ENCODE measurements around the gene TP73. TPM values are rescaled to one million over a fixed set of nuclear protein-coding genes. Genes with fewer than 3 reads are reported as not detected.

TP73 gene
- total RNA-seq, 1 donor from 2014 or later: not detected

DNA sequence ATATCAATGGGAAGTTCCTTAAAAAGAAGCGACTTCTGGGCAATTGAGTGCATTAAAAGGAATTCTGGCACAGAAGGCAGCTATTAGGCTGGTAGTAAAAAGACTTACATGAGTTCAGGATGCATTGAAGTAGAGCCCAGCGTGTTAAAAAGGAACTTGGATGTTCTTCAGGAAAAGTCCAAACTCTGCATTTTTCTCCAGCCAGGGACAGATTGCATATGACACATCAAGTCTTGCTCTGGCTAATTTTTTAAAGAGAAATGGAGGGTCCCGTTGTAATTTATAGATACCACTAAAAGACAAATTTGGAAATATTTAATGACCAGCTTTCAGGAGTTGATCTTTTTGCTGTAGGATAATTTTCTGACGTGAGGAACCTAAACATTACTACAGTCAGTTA lies 26.3 kb upstream of the TP73 start:
- H3K36me3 ChIP-seq (ENCODE audit: control insufficient read depth in 3 of 3, insufficient read depth in 3 of 3, low read length in 3 of 3): peaks cover 34 to 37% (median 36%) of the 10 kb centered on the region in 3 donors
- H3K27me3 ChIP-seq (ENCODE audit: control insufficient read depth in 3 of 3, insufficient read depth in 3 of 3, low read length in 3 of 3): no peaks in the 10 kb centered on the region
- H3K4me1 ChIP-seq (ENCODE audit: control insufficient read depth in 3 of 3, insufficient read depth in 3 of 3, low read length in 3 of 3): peaks cover 24% of the 10 kb centered on the region in 3 donors
- H3K4me3 ChIP-seq (ENCODE audit: low read length in 3 of 3): peak overlapping the region; percentile 27 to 96 (median 77)
- H3K9ac ChIP-seq (ENCODE audit: low read depth in 1 of 3, low read length in 3 of 3): peak overlapping the region in 1 of 3 donors; percentile 88
- no peak overlapping the region for H3K27ac ChIP-seq (ENCODE audit: low read depth, low read length)
- no peaks in the 10 kb centered on the region for H3K9me3 ChIP-seq (ENCODE audit: control insufficient read depth in 3 of 3, low read length in 3 of 3)

DNA sequence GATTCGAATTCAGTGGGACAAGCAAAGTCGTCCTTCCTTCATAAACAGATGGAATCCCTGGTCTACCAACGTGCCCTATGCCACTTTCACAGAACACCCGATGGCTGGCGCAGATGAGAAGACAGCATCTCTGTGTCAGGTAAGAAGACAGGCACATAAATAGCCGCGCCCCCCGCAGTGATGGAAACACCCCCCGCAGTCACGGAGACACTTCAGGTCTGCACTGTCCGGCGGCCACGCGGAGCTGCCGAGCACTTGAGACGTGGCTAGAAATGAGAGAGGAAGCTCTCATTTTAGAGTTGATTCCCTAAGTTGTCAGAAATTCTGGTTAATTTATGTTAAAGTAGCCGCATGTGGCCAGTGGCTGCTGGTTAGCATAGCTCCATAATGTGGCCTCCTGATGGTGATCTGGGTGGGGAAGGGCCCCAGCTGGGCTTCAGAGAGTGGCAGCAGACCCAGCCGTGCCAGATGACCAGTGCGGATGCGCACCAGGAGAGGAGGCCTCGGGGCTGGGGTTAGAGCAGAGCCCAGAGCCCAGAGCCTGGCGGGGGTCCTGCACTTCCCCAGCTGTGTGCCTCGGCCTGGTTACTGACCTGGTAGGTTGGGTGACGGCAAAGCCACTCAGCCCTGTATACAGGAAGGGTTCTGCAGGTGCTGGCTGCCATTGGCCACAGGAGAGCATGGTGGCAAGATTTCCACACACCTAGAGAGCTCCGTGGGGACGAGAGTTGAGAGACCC lies 24.6 kb upstream of the TP73 start:
- Histone ChIP-seq H3K9ac (ENCODE audit: low read depth in 1 of 3, low read length in 3 of 3) (no peak overlapping the region), H3K27me3 (ENCODE audit: control insufficient read depth in 3 of 3, insufficient read depth in 3 of 3, low read length in 3 of 3) (no peaks in the 10 kb centered on the region), H3K4me3 (ENCODE audit: low read length in 3 of 3) (no peak overlapping the region), H3K9me3 (ENCODE audit: control insufficient read depth in 3 of 3, low read length in 3 of 3) (no peaks in the 10 kb centered on the region), H3K4me1 (ENCODE audit: control insufficient read depth in 3 of 3, insufficient read depth in 3 of 3, low read length in 3 of 3) (peaks cover 21 to 23% (median 22%) of the 10 kb centered on the region in 3 donors), H3K36me3 (ENCODE audit: control insufficient read depth in 3 of 3, insufficient read depth in 3 of 3, low read length in 3 of 3) (peaks cover 48 to 49% (median 48%) of the 10 kb centered on the region in 3 donors), H3K27ac (ENCODE audit: low read depth, low read length) (no peak overlapping the region)

DNA sequence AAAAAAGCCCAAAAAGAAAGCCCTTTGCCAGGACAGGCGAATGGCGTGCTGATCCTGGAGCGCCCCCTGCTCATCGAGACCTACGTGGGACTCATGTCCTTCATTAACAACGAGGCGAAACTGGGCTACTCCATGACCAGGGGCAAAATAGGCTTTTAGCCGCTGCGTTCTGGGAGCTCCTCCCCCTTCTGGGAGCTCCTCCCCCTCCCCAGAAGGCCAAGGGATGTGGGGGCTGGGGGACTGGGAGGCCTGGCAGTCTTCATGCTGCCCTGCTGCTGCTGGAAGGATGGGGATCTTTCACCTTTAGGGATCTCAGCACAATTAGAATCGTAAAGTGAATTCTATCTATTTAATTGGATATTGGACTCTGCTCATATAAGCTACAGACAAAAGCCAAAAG lies 23.9 kb upstream of the TP73 start:
- no peak overlapping the region for H3K9ac ChIP-seq (ENCODE audit: low read depth in 1 of 3, low read length in 3 of 3)
- H3K4me3 ChIP-seq (ENCODE audit: low read length in 3 of 3): no peak overlapping the region
- no peak overlapping the region for H3K27ac ChIP-seq (ENCODE audit: low read depth, low read length)
- H3K9me3 ChIP-seq (ENCODE audit: control insufficient read depth in 3 of 3, low read length in 3 of 3): no peaks in the 10 kb centered on the region
- H3K4me1 ChIP-seq (ENCODE audit: control insufficient read depth in 3 of 3, insufficient read depth in 3 of 3, low read length in 3 of 3): peaks cover 14 to 15% (median 14%) of the 10 kb centered on the region in 3 donors
- H3K27me3 ChIP-seq (ENCODE audit: control insufficient read depth in 3 of 3, insufficient read depth in 3 of 3, low read length in 3 of 3): no peaks in the 10 kb centered on the region
- peaks cover 50 to 51% (median 51%) of the 10 kb centered on the region in 3 donors for H3K36me3 ChIP-seq (ENCODE audit: control insufficient read depth in 3 of 3, insufficient read depth in 3 of 3, low read length in 3 of 3)

DNA sequence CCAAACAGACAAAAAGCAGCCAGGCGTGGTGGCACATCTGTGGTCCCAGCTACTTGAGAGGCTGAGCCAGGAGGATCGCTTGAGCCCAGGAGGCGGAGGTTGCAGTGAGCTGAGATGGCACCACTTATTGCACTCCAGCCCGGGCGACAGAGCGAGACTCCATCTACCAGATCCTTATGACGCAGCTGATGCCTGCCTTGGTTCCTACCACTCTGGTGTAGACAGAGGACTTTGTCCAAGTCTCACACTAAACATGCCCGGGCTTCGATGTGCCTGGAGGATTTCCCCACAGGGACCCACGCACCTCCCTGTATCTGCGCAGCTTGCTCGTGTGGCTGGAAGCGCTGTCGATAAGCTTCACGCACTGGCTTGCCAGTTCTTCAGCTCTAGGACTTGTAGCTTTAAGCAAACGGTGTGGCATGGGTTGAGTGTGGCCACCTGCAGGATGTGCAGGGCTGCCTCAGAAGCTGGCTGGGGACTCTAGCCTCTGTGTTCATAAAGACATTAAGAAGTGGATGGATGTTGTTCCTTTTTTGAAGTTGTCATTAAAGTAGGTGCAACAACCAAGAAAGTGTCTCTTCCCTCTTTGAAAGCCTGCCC lies 22.7 kb upstream of the TP73 start:
- Histone ChIP-seq H3K4me1 (ENCODE audit: control insufficient read depth in 3 of 3, insufficient read depth in 3 of 3, low read length in 3 of 3) (peaks cover 7 to 8% (median 8%) of the 10 kb centered on the region in 3 donors), H3K9me3 (ENCODE audit: control insufficient read depth in 3 of 3, low read length in 3 of 3) (no peaks in the 10 kb centered on the region), H3K9ac (ENCODE audit: low read depth in 1 of 3, low read length in 3 of 3) (no peak overlapping the region), H3K27ac (ENCODE audit: low read depth, low read length) (no peak overlapping the region), H3K27me3 (ENCODE audit: control insufficient read depth in 3 of 3, insufficient read depth in 3 of 3, low read length in 3 of 3) (no peaks in the 10 kb centered on the region), H3K4me3 (ENCODE audit: low read length in 3 of 3) (no peak overlapping the region), H3K36me3 (ENCODE audit: control insufficient read depth in 3 of 3, insufficient read depth in 3 of 3, low read length in 3 of 3) (peaks cover 59 to 62% (median 61%) of the 10 kb centered on the region in 3 donors)

DNA sequence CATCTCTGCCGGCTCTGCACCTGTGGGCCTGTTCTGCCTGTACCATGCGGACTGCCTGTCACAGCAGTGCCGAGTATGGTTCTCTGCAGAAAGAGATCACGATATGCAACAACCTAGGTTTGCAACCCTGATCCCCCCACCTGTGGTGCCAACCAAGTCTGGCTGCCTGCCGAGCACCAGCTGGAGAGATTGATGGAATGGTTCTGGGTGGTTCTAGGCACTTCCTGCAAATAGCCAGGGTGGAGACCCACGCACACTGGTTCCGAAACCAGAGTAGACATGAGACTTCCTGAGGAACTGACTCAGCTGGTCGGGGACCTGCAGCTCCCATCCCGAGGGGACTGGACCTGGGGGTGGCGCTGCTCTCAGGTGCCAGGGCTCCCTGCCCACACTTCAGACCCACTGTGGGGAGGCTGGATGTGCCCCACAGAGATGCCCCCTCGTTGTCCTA lies 22.1 kb upstream of the TP73 start:
- no peak overlapping the region for H3K27ac ChIP-seq (ENCODE audit: low read depth, low read length)
- H3K4me1 ChIP-seq (ENCODE audit: control insufficient read depth in 3 of 3, insufficient read depth in 3 of 3, low read length in 3 of 3): peaks cover 7 to 8% (median 8%) of the 10 kb centered on the region in 3 donors
- peaks cover 64 to 68% (median 67%) of the 10 kb centered on the region in 3 donors for H3K36me3 ChIP-seq (ENCODE audit: control insufficient read depth in 3 of 3, insufficient read depth in 3 of 3, low read length in 3 of 3)

DNA sequence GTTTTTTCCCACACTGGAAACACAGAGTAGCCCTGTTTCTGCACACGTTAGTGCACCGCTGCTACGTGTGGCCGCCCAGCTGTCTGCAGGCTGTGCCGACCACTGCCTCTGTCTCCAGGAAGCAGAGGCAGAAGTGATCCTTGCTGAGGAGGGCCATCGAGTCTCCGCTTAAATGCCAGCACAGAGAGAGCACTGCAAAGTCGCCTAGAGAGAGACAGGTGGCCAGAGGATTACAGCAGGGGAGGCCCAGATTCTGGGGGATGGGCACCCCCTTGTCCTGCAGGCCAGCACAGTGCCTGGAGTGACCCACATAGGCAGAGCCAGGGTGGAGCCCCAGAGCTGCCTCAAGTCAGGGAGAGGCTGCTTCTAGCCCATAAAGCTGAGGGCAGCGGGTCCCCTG lies 21.4 kb upstream of the TP73 start:
- H3K27me3 ChIP-seq (ENCODE audit: control insufficient read depth in 3 of 3, insufficient read depth in 3 of 3, low read length in 3 of 3): no peaks in the 10 kb centered on the region
- H3K4me1 ChIP-seq (ENCODE audit: control insufficient read depth in 3 of 3, insufficient read depth in 3 of 3, low read length in 3 of 3): peaks cover under 1 to 2% (median 1%) of the 10 kb centered on the region in 3 donors
- peaks cover 69 to 73% (median 70%) of the 10 kb centered on the region in 3 donors for H3K36me3 ChIP-seq (ENCODE audit: control insufficient read depth in 3 of 3, insufficient read depth in 3 of 3, low read length in 3 of 3)
- H3K27ac ChIP-seq (ENCODE audit: low read depth, low read length): no peak overlapping the region
- no peaks in the 10 kb centered on the region for H3K9me3 ChIP-seq (ENCODE audit: control insufficient read depth in 3 of 3, low read length in 3 of 3)
- H3K9ac ChIP-seq (ENCODE audit: low read depth in 1 of 3, low read length in 3 of 3): no peak overlapping the region
- no peak overlapping the region for H3K4me3 ChIP-seq (ENCODE audit: low read length in 3 of 3)

More for the DNA sequence above, 22.1 kb upstream of the TP73 start:
- Histone ChIP-seq H3K27me3 (ENCODE audit: control insufficient read depth in 3 of 3, insufficient read depth in 3 of 3, low read length in 3 of 3) (no peaks in the 10 kb centered on the region), H3K9me3 (ENCODE audit: control insufficient read depth in 3 of 3, low read length in 3 of 3) (no peaks in the 10 kb centered on the region), H3K4me3 (ENCODE audit: low read length in 3 of 3) (no peak overlapping the region), H3K9ac (ENCODE audit: low read depth in 1 of 3, low read length in 3 of 3) (no peak overlapping the region)

DNA sequence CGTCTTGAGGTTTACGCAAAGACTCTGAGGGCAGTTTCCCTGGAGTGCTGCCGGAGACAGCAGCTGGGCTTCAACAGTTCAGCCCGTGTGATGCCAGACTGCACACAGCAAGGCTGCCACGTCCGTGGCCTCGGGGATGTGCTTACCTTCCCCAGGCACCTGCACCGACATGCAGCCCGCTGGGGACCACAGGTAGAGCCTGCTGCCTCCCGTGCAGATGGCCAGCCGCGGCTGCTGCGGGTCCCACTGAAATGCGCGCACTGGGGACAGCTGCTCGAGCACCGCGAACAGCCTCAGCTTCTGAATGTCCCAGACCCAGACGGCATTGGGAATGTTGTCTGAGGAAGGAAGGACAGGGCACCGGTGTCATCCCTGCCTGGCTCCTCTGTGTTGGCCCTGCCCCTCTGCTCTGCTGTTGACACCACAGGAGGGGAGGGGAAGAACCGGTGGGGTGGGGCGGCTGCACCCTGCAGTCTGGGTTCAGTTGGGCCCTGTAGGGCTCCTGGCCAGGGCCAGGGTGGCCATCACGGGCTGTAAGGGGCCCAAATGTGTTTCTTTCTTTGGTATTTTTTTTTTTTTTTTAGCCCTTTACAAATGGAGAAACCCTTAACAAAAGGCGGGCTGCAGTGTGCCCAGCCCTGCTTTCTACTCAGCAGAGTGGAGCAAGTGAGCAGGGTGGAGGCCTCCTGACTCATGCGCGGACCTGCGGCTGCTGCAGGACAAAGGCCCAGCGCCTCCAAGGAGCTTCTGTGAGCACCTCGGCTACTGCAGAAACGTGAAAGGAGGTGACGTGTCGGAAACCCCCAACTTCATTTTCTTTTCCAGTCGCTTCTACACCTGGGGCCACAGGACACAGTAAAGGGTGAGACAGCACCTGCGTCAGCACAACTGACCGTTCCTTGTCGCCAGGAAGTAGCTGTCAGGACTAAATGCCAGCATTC lies 20.7 kb upstream of the TP73 start:
- Histone ChIP-seq H3K4me3 (ENCODE audit: low read length in 3 of 3) (no peak overlapping the region), H3K27ac (ENCODE audit: low read depth, low read length) (no peak overlapping the region), H3K9ac (ENCODE audit: low read depth in 1 of 3, low read length in 3 of 3) (no peak overlapping the region), H3K4me1 (ENCODE audit: control insufficient read depth in 3 of 3, insufficient read depth in 3 of 3, low read length in 3 of 3) (no peaks in the 10 kb centered on the region), H3K36me3 (ENCODE audit: control insufficient read depth in 3 of 3, insufficient read depth in 3 of 3, low read length in 3 of 3) (peaks cover 73 to 80% (median 77%) of the 10 kb centered on the region in 3 donors), H3K27me3 (ENCODE audit: control insufficient read depth in 3 of 3, insufficient read depth in 3 of 3, low read length in 3 of 3) (no peaks in the 10 kb centered on the region), H3K9me3 (ENCODE audit: control insufficient read depth in 3 of 3, low read length in 3 of 3) (no peaks in the 10 kb centered on the region)

DNA sequence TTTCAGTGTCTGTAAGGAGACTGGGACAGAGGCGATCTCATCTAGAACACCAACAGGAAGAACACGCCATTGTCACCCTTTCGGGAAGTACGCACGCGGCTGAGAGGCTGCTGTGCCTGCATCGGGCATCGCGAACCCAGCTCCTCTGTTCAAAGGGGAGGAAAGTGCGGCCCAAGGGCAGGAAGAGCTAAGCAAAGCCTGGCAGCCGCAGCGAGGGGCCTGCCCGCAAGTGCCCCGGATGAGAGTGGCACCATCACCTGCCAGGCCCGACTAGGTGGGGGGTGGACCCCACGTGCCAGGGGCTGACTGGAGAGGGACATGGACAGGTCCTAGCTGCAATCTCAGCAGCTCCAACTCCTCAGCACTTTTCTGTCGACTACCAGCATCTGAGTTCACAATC lies 20.0 kb upstream of the TP73 start:
- H3K9me3 ChIP-seq (ENCODE audit: control insufficient read depth in 3 of 3, low read length in 3 of 3): no peaks in the 10 kb centered on the region
- H3K27me3 ChIP-seq (ENCODE audit: control insufficient read depth in 3 of 3, insufficient read depth in 3 of 3, low read length in 3 of 3): no peaks in the 10 kb centered on the region
- no peaks in the 10 kb centered on the region for H3K4me1 ChIP-seq (ENCODE audit: control insufficient read depth in 3 of 3, insufficient read depth in 3 of 3, low read length in 3 of 3)
- H3K9ac ChIP-seq (ENCODE audit: low read depth in 1 of 3, low read length in 3 of 3): no peak overlapping the region
- H3K4me3 ChIP-seq (ENCODE audit: low read length in 3 of 3): no peak overlapping the region
- peaks cover 80 to 85% (median 81%) of the 10 kb centered on the region in 3 donors for H3K36me3 ChIP-seq (ENCODE audit: control insufficient read depth in 3 of 3, insufficient read depth in 3 of 3, low read length in 3 of 3)
- H3K27ac ChIP-seq (ENCODE audit: low read depth, low read length): no peak overlapping the region

DNA sequence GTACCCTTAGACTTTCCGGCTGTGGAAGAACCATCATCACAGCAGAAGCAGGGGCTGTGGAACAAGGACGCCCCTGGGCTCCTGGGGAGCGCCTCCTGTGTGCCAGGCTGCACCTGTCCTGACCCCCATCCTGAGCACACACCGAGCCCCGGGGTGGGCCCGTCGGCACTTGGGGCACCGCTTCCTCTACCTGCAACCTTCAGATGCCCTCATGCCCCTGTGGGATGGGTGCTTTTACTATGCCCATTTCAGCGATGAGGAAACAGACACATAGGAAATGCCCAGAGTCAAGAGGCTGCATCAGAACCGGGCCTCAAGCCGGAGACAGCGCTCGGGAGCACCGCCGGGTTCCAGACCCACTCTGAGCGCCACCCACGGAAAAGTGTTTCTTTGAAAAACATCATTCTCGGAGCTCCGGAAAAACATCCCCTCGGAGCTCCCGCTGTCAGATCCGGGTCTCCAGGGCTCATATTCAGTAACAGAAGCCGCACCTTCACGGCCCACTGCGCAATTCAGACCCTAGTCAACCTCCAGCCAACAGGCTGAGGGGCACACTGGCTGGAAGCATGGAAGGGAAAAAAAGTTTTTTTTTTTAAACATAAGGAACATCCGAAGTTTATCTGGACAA lies 19.5 kb upstream of the TP73 start:
- H3K27ac ChIP-seq (ENCODE audit: low read depth, low read length): no peak overlapping the region
- peaks cover 75 to 85% (median 77%) of the 10 kb centered on the region in 3 donors for H3K36me3 ChIP-seq (ENCODE audit: control insufficient read depth in 3 of 3, insufficient read depth in 3 of 3, low read length in 3 of 3)
- H3K4me1 ChIP-seq (ENCODE audit: control insufficient read depth in 3 of 3, insufficient read depth in 3 of 3, low read length in 3 of 3): no peaks in the 10 kb centered on the region
- H3K27me3 ChIP-seq (ENCODE audit: control insufficient read depth in 3 of 3, insufficient read depth in 3 of 3, low read length in 3 of 3): no peaks in the 10 kb centered on the region
- no peak overlapping the region for H3K9ac ChIP-seq (ENCODE audit: low read depth in 1 of 3, low read length in 3 of 3)
- no peaks in the 10 kb centered on the region for H3K9me3 ChIP-seq (ENCODE audit: control insufficient read depth in 3 of 3, low read length in 3 of 3)
- H3K4me3 ChIP-seq (ENCODE audit: low read length in 3 of 3): no peak overlapping the region
